OCI-LY1 (cell line): ENCODE results near the gene PXK.

Source experiments
- EZH2 ChIP-seq: fragments of 200-600 bp; sonication (generic), shearing (Covaris generic); IDR thresholded peaks from 2 replicates; pipeline ENCODE4 v1.8.0; 2017; ENCODE audit warnings: borderline replicate concordance, mixed run types, mild to moderate bottlenecking, antibody characterized with exemption, low read length, moderate library complexity, mixed read lengths
- TF ChIP-seq, protein P1 (sequence below): fragments of 200-600 bp; sonication (generic), shearing (Covaris generic); IDR thresholded peaks from 2 replicates; pipeline ENCODE4 v1.5.1; 2017; ENCODE audit warnings: mild to moderate bottlenecking, antibody characterized with exemption, low read length, moderate library complexity, mixed read lengths

DNA sequence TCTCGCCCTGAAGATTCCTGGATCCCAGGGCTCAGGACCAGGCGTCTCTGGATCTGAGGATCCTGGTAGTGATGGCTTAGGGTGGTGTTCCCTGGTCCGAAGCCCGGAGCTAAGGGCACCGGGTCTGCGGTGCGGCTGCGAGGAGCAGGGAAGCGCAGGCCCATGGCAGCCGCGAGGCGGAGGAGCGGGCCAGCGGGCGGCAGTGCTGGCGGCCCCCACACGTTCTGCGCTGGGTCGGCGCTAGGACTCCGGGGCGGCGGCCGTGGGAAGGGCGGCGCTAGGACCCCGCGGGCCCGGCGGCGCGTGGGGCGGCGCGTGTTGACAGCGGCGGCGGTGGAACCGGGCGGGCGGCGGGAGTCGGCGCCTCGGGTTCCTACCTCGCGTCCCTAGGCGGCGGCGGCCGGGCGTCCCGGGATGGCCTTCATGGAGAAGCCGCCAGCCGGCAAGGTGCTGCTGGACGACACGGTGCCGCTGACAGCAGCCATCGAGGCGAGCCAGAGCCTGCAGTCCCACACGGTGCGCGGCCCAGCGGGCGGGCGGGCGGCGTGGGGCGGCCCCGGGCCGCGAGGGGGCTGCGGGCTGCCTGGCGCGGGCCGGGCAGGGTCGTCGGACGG lies at the start of gene PXK:
- TF ChIP-seq, protein P1, sequence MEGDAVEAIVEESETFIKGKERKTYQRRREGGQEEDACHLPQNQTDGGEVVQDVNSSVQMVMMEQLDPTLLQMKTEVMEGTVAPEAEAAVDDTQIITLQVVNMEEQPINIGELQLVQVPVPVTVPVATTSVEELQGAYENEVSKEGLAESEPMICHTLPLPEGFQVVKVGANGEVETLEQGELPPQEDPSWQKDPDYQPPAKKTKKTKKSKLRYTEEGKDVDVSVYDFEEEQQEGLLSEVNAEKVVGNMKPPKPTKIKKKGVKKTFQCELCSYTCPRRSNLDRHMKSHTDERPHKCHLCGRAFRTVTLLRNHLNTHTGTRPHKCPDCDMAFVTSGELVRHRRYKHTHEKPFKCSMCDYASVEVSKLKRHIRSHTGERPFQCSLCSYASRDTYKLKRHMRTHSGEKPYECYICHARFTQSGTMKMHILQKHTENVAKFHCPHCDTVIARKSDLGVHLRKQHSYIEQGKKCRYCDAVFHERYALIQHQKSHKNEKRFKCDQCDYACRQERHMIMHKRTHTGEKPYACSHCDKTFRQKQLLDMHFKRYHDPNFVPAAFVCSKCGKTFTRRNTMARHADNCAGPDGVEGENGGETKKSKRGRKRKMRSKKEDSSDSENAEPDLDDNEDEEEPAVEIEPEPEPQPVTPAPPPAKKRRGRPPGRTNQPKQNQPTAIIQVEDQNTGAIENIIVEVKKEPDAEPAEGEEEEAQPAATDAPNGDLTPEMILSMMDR, result peak; percentile 17; the same call in 1 of the 2 replicates
- TF ChIP-seq EZH2, result no peak
